A172 (cell line): Measurements from ENCODE around the gene COL8A2. TPM values are rescaled to one million over a fixed set of nuclear protein-coding genes. Genes with fewer than 3 reads are reported as not detected.

Source experiments
- DNase-seq: peaks from one replicate; pipeline ENCODE4 v3.0.0-alpha.2; 2015; ENCODE audit warnings: low spot score
- total RNA-seq: library from RNA; depleted of rRNA; stranded (reverse); fragments of >200 nt; shearing (Covaris generic); gene quantifications from 2 replicates; pipeline ENCODE4 v1.2.3, GENCODE V29; 2014

Gene COL8A2
- total RNA-seq, 1 experiment from 2014 or later, result 0.72 TPM

- no peak for DNase-seq
These were observed 10.7 kb downstream of the COL8A2 start for GRCh38 chr1:36114371-36114770.

GRCh38 chr1:36112823-36113222 lies 12.2 kb downstream of the COL8A2 start:
- DNase-seq, result no peak

- no peak for DNase-seq
These were observed 13.9 kb downstream of the COL8A2 start for GRCh38 chr1:36111151-36111550.

- DNase-seq, result peak; percentile 84
These were observed 15.9 kb downstream of the COL8A2 start for GRCh38 chr1:36109041-36109679.

GRCh38 chr1:36108314-36108713 lies 16.7 kb downstream of the COL8A2 start:
- DNase-seq, result peak; percentile 66

- DNase-seq, result no peak
These were observed 17.6 kb downstream of the COL8A2 start for GRCh38 chr1:36107394-36107793.

GRCh38 chr1:36106269-36106668 lies 18.8 kb downstream of the COL8A2 start:
- DNase-seq, result no peak

GRCh38 chr1:36101546-36101945 lies 23.5 kb downstream of the COL8A2 start:
- no peak for DNase-seq

- no peak for DNase-seq
These were observed 24.6 kb downstream of the COL8A2 start for GRCh38 chr1:36100376-36100775.

GRCh38 chr1:36099681-36100341 lies 25.2 kb downstream of the COL8A2 start:
- DNase-seq, result peak; percentile 57

- DNase-seq, result no peak
These were observed 26.2 kb downstream of the COL8A2 start for GRCh38 chr1:36098650-36099365.

GRCh38 chr1:36097693-36098585 lies 27.1 kb downstream of the COL8A2 start:
- no peak for DNase-seq

GRCh38 chr1:36096500-36097432 lies 28.3 kb downstream of the COL8A2 start:
- peak; percentile 21 for DNase-seq

GRCh38 chr1:36095760-36096405 lies 29.1 kb downstream of the COL8A2 start:
- no peak for DNase-seq

GRCh38 chr1:36094621-36095061 lies 30.4 kb downstream of the COL8A2 start:
- no peak for DNase-seq

GRCh38 chr1:36093929-36094328 lies 31.1 kb downstream of the COL8A2 start:
- no peak for DNase-seq

GRCh38 chr1:36093226-36093625 lies 31.8 kb downstream of the COL8A2 start:
- no peak for DNase-seq

GRCh38 chr1:36092798-36093185 lies 32.2 kb downstream of the COL8A2 start:
- DNase-seq, result no peak

- no peak for DNase-seq
These were observed 32.7 kb downstream of the COL8A2 start for GRCh38 chr1:36092166-36092797.

- DNase-seq, result no peak
These were observed 33.3 kb downstream of the COL8A2 start for GRCh38 chr1:36091698-36092097.
